Nephron (organoid): ENCODE results near the gene ZNF816.
"Not testable (repeated sequence)": the region's sequence is repeated elsewhere in the genome, so short reads cannot be mapped to it uniquely, and the experiment has no call there.

Experiments used
- H3K27ac Mint-ChIP-seq, 3 experiments: 2 replicates each; pipeline ENCODE4 v1.8.0; 2020; ENCODE audit warnings: mixed read lengths in 3 of 3, mild to moderate bottlenecking in 2 of 3, moderate library complexity in 1 of 3
- H3K27me3 Mint-ChIP-seq: 2 replicates; pipeline ENCODE4 v1.8.0; 2021; ENCODE audit warnings: low read depth, mild to moderate bottlenecking, moderate library complexity, mixed read lengths
- H3K36me3 Mint-ChIP-seq: 2 replicates; pipeline ENCODE4 v1.8.0; 2020; ENCODE audit warnings: low read depth, mixed read lengths
- H3K4me1 Mint-ChIP-seq: 2 replicates; pipeline ENCODE4 v1.8.0; 2020; ENCODE audit warnings: mixed read lengths
- H3K4me3 Mint-ChIP-seq, 3 experiments: 2 replicates each; pipeline ENCODE4 v1.8.0; 2020; ENCODE audit warnings: mild to moderate bottlenecking in 3 of 3, mixed read lengths in 3 of 3, moderate library complexity in 2 of 3
- H3K9me3 Mint-ChIP-seq: 2 replicates; pipeline ENCODE4 v1.8.0; 2020; ENCODE audit warnings: mixed read lengths
- CTCF ChIP-seq, 3 experiments: fragments of 200-600 bp; sonication (generic); IDR thresholded peaks; one replicate each; pipeline ENCODE4 v1.5.0; 2021; ENCODE audit warnings: antibody characterized with exemption in 3 of 3; ENCODE audit not compliant: unreplicated experiment in 3 of 3

Gene ZNF816

GRCh38 chr19:52922841-52923777, 39.6 kb downstream of the ZNF816 start, which contains the start of gene ZNF888:
ZNF888 (minus strand) TSS chr19:52923428; CDS start chr19:52917873, 5,555 bp downstream.
- no peak for TF ChIP-seq CTCF (IDR thresholded peaks at IDR 0.05; ENCODE audit: unreplicated experiment in 3 of 3)

GRCh38 chr19:52917531-52917930, 45.1 kb downstream of the ZNF816 start:
- H3K27ac Mint-ChIP-seq, result no peak overlapping the region
- no peaks in the 10 kb centered on the region for H3K9me3 Mint-ChIP-seq
- peaks cover 45% of the 10 kb centered on the region for H3K36me3 Mint-ChIP-seq
- peaks cover 3% of the 10 kb centered on the region for H3K27me3 Mint-ChIP-seq
- TF ChIP-seq CTCF (IDR thresholded peaks at IDR 0.05; ENCODE audit: unreplicated experiment in 3 of 3), result no peak
- H3K4me3 Mint-ChIP-seq, result no peak overlapping the region
- peaks cover 14% of the 10 kb centered on the region for H3K4me1 Mint-ChIP-seq

More at GRCh38 chr19:52922841-52923777, 39.6 kb downstream of the ZNF816 start, which contains the start of gene ZNF888:
- H3K4me3 Mint-ChIP-seq, result peak within 1 kb of the TSS; percentile 96 to 97 (median 97)
- H3K9me3 Mint-ChIP-seq, result no peaks in the 10 kb centered on the region
- H3K27me3 Mint-ChIP-seq, result peaks cover 3% of the 10 kb centered on the region
- H3K36me3 Mint-ChIP-seq, result peaks cover 28% of the 10 kb centered on the region
- H3K4me1 Mint-ChIP-seq, result peaks cover 28% of the 10 kb centered on the region
- peak within 1 kb of the TSS; percentile 97 to 98 (median 97) for H3K27ac Mint-ChIP-seq

GRCh38 chr19:52910648-52911047, 52.0 kb downstream of the ZNF816 start:
- Mint-ChIP-seq H3K27ac (no peak overlapping the region), H3K36me3 (peaks cover 64% of the 10 kb centered on the region), H3K9me3 (no peaks in the 10 kb centered on the region), H3K4me1 (no peaks in the 10 kb centered on the region), H3K27me3 (no peaks in the 10 kb centered on the region), H3K4me3 (no peak overlapping the region)
- TF ChIP-seq CTCF (IDR thresholded peaks at IDR 0.05; ENCODE audit: unreplicated experiment in 3 of 3), result no peak

- peak overlapping the region; percentile 62 to 87 (median 87) for H3K27ac Mint-ChIP-seq
- peaks cover 39% of the 10 kb centered on the region for H3K36me3 Mint-ChIP-seq
- not testable (repeated sequence) for H3K9me3 Mint-ChIP-seq, H3K4me3 Mint-ChIP-seq, H3K27me3 Mint-ChIP-seq, H3K4me1 Mint-ChIP-seq
Observed at GRCh38 chr19:52904052-52904780, 58.5 kb downstream of the ZNF816 start.

GRCh38 chr19:52901842-52902241, 60.8 kb downstream of the ZNF816 start:
- Mint-ChIP-seq H3K27me3 (no peaks in the 10 kb centered on the region), H3K27ac (peak overlapping the region; percentile 89 to 93 (median 91)), H3K9me3 (no peaks in the 10 kb centered on the region), H3K36me3 (peaks cover 22% of the 10 kb centered on the region), H3K4me3 (peak overlapping the region; percentile 22 to 25 (median 24)), H3K4me1 (peaks cover 15% of the 10 kb centered on the region)
- no peak for TF ChIP-seq CTCF (IDR thresholded peaks at IDR 0.05; ENCODE audit: unreplicated experiment in 3 of 3)
